Liver (tissue), 2 donors: ENCODE measurements around the gene NCF4.

Experiments
- CTCF ChIP-seq: fragments of 150-350 bp; IDR thresholded peaks from 2 replicates; pipeline ENCODE4 v1.5.1; 2017; ENCODE audit warnings: improper control_type of control experiment, low read depth, low read length; ENCODE audit not compliant: missing input control
- YY1 ChIP-seq: IDR thresholded peaks from 2 replicates; pipeline ENCODE4 v1.6.1; 2016; ENCODE audit warnings: antibody characterized with exemption, mild to moderate bottlenecking
- donor health status: healthy.

GRCh38 chr22:36916034-36916433 lies 55.2 kb downstream of the NCF4 start:
- no peak for TF ChIP-seq CTCF
- no peak for TF ChIP-seq YY1
